Right lobe of liver (tissue), 6 donors: ENCODE measurements around the gene TMX2. TPM values are rescaled to one million over a fixed set of nuclear protein-coding genes. Genes with fewer than 3 reads are reported as not detected.
A peak's percentile ranks its signal among the peaks of the same experiment; 100 is the strongest.

Source experiments
- ATAC-seq, 4 donors: fragments of 200-7000 bp; cut with Tn5 transposase; one replicate each; pipeline ENCODE4 v1.9.1; 2020; ENCODE audit warnings: mild to moderate bottlenecking in 4 of 4, moderate library complexity in 4 of 4
- DNase-seq, 3 donors: peaks; one replicate each; pipeline ENCODE4 v3.0.0-alpha.2; 2020
- H3K27ac ChIP-seq, 3 donors: fragments of 200-600 bp; one replicate each; pipeline ENCODE4 v1.8.0; 2022
- H3K27me3 ChIP-seq, 2 donors: fragments of 200-600 bp; one replicate each; pipeline ENCODE4 v1.8.0; 2022
- H3K36me3 ChIP-seq, 4 donors: fragments of 200-600 bp; sonication (generic) in 1 of 4; one replicate each; pipeline versions ENCODE4 v1.5.1 to v1.8.0; 2017 to 2022; ENCODE audit warnings: control low read depth in 1 of 4
- H3K4me1 ChIP-seq, 4 donors: fragments of 200-600 bp; sonication (generic) in 1 of 4; one replicate each; pipeline versions ENCODE4 v1.5.1 to v1.8.0; 2017 to 2022; ENCODE audit warnings: control low read depth in 1 of 4
- H3K4me3 ChIP-seq, 3 donors: fragments of 200-600 bp; one replicate each; pipeline ENCODE4 v1.8.0; 2022
- H3K9me3 ChIP-seq, 4 donors: fragments of 200-600 bp; sonication (generic) in 1 of 4; one replicate each; pipeline versions ENCODE4 v1.5.1 to v1.8.0; 2017 to 2022; ENCODE audit warnings: control low read depth in 1 of 4
- POLR2A ChIP-seq: fragments of 450-650 bp; IDR thresholded peaks from one replicate; pipeline ENCODE4 v1.6.1; 2017; ENCODE audit warnings: antibody characterized with exemption, mild to moderate bottlenecking
- WGBS: methylation state at CpG from one replicate; pipeline ENCODE4 v1.1.6; 2018; ENCODE audit warnings: low coverage, low lambda C conversion rate; ENCODE audit not compliant: insufficient coverage; ENCODE audit errors: missing lambda C conversion rate; 5-methylcytosine and 5-hydroxymethylcytosine counted together
- intact Hi-C, 2 donors: fragments of 100-400 bp; cut with DNase I; formaldehyde crosslinking; loops; one replicate each; pipeline versions ENCODE4 v1.11.2 to v1.14.1; 2022
- total RNA-seq, 6 experiments: library from RNA; depleted of rRNA in 2 of 6; stranded (reverse); fragments of >200 nt in 2 of 6; fragmentation: NEBNext Ultra II Directional in 3 of 6; extraction: Animal tissue kit (Norgen Biotek cat#: 25700) in 3 of 6; gene quantifications; one replicate each; pipeline versions ENCODE4 v1.1.0 to v1.2.4, GENCODE V29; 2016 to 2023
- TF ChIP-seq, protein P1 (sequence below), 4 donors: fragments of 200-600 bp in 3 of 4; fragments of 450-650 bp in 1 of 4; IDR thresholded peaks; one replicate each; pipeline versions ENCODE4 v1.5.1 to v1.8.0; 2016 to 2022; ENCODE audit warnings: antibody characterized with exemption in 4 of 4, mild to moderate bottlenecking in 2 of 4
- donor health status: DM: no; HTN: yes; CAD: no.
- donor health status: DM: no; HTN: no; CAD: no.
- donor health status: DM: no; HTN: no; CAD: no.
- donor health status: DM: no; HTN: yes; CAD: no.
- donor health status: DM: no; HTN: yes; CAD: no.

The TMX2 gene
- total RNA-seq, 6 experiments from 2014 or later = 39.1 to 53.8 (median 48.5) TPM

- Histone ChIP-seq H3K9me3 (no peaks in the 10 kb centered on the region), H3K4me3 (peak within 1 kb of the TSS; percentile 66 to 91 (median 76)), H3K36me3 (peaks cover 0 to 42% (median 9%) of the 10 kb centered on the region in 4 donors), H3K4me1 (peaks cover 0 to 13% (median 5%) of the 10 kb centered on the region in 4 donors), H3K27me3 (no peaks in the 10 kb centered on the region), H3K27ac (peak within 1 kb of the TSS; percentile 78 to 87 (median 82))
- TF ChIP-seq, protein P1, sequence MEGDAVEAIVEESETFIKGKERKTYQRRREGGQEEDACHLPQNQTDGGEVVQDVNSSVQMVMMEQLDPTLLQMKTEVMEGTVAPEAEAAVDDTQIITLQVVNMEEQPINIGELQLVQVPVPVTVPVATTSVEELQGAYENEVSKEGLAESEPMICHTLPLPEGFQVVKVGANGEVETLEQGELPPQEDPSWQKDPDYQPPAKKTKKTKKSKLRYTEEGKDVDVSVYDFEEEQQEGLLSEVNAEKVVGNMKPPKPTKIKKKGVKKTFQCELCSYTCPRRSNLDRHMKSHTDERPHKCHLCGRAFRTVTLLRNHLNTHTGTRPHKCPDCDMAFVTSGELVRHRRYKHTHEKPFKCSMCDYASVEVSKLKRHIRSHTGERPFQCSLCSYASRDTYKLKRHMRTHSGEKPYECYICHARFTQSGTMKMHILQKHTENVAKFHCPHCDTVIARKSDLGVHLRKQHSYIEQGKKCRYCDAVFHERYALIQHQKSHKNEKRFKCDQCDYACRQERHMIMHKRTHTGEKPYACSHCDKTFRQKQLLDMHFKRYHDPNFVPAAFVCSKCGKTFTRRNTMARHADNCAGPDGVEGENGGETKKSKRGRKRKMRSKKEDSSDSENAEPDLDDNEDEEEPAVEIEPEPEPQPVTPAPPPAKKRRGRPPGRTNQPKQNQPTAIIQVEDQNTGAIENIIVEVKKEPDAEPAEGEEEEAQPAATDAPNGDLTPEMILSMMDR (IDR thresholded peaks at IDR 0.05) = no peak
- peak; percentile 94 for TF ChIP-seq POLR2A
- peak; percentile 99 to 100 (median 99) for ATAC-seq
- intact Hi-C loops = no loop called here
- peak; percentile 96 to 98 (median 98) for DNase-seq
- under 1% methylated on average over 38 of the region's 75 CpGs for WGBS
These were observed 29.0 kb downstream of the TMX2 start, which contains the start of gene SELENOH for GRCh38 chr11:57741132-57742086. SELENOH (plus strand) TSS chr11:57741491; CDS start chr11:57741596, 105 bp downstream.

DNA sequence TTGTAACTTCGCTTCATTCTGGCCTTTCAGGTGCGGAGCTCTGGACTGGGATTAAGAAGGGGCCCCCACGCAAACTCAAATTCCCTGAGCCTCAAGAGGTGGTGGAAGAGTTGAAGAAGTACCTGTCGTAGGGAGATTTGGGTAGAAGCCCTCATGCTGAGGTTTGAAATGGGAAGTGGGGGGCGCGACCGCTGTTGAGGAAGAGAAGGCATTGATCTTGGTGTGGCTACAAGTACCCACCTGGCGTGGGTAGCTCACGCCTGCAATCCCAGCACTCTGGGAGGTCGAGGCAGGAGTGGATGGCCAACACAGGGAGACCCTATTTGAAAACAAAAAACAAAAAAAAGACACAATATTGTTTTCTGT is 29.7 kb downstream of the TMX2 start:
- intact Hi-C loops = no loop called here
- TF ChIP-seq, protein P1 (IDR thresholded peaks at IDR 0.05) = no peak
- TF ChIP-seq POLR2A = no peak

DNA sequence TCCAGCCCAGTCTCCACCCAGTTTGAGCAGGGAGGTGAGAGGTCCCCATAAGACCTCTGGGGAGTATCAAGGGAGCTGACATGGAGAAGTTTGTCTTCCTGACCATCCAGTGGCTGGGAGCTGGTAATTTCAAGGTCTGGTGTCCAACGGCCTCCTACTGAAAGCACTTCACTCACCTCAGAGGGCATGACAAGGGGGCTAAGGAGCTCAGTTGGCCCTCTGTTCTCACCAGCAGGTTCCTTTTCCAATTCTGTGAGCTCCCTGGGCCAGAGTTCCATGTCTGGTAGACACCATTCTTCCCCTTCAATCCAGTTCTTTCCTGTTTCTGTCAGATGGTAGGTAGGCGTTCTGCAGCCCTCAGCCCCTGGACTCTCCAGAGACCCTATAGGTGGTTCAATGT is 32.0 kb downstream of the TMX2 start:
- no peak for TF ChIP-seq POLR2A
- TF ChIP-seq, protein P1 (IDR thresholded peaks at IDR 0.05) = no peak
- Histone ChIP-seq H3K36me3 (peaks cover 0 to 22% (median 4%) of the 10 kb centered on the region in 4 donors), H3K27me3 (no peaks in the 10 kb centered on the region), H3K4me3 (no peak overlapping the region), H3K9me3 (no peaks in the 10 kb centered on the region), H3K27ac (no peak overlapping the region), H3K4me1 (peaks cover 0 to 13% (median 5%) of the 10 kb centered on the region in 4 donors)
- WGBS = no CpG with 5 or more reads among the region's 2 CpGs
- no peak for DNase-seq
- ATAC-seq = no peak
- intact Hi-C loops = no loop called here

More for the DNA sequence above, 29.7 kb downstream of the TMX2 start:
- H3K36me3 ChIP-seq = peaks cover 0 to 42% (median 9%) of the 10 kb centered on the region in 4 donors
- no peak for ATAC-seq
- no peak for DNase-seq
- peaks cover 0 to 13% (median 5%) of the 10 kb centered on the region in 4 donors for H3K4me1 ChIP-seq
- no peaks in the 10 kb centered on the region for H3K27me3 ChIP-seq
- H3K9me3 ChIP-seq = no peaks in the 10 kb centered on the region
- WGBS = 3% methylated on average over 10 of the region's 10 CpGs
- H3K27ac ChIP-seq = peak overlapping the region; percentile 78 to 87 (median 82)
- H3K4me3 ChIP-seq = peak overlapping the region; percentile 66 to 91 (median 76)

DNA sequence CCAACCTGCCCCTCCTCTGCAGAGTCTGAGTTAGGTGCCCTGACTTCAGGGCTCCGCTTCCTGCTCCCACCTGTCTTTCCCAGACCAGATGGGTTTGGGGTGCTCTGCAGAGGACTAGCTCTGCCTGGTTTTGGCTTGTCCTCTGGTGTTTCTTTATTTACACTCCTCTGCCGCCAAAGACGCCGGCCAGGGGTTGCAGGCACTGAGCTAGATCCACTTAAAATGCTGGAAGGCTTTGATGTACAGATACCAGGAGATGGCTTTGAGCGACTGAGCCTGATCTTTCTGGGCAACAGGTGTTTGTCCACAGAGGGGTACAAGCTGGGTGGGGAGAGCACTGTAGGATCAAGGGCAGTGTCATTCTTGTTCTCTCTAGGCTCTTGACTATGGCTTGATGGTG is 32.8 kb downstream of the TMX2 start:
- intact Hi-C loops = no loop called here
- TF ChIP-seq, protein P1 (IDR thresholded peaks at IDR 0.05) = no peak
- TF ChIP-seq POLR2A = no peak
- 80% methylated on average over 5 of the region's 5 CpGs for WGBS

More for the DNA sequence above, 32.8 kb downstream of the TMX2 start:
- no peaks in the 10 kb centered on the region for H3K27me3 ChIP-seq
- ATAC-seq (no peak), DNase-seq (no peak)
- H3K4me1 ChIP-seq = peaks cover 0 to 13% (median 5%) of the 10 kb centered on the region in 4 donors
- no peak overlapping the region for H3K4me3 ChIP-seq
- peaks cover 0 to 22% (median 4%) of the 10 kb centered on the region in 4 donors for H3K36me3 ChIP-seq
- H3K9me3 ChIP-seq = no peaks in the 10 kb centered on the region
- H3K27ac ChIP-seq = no peak overlapping the region
